BLaER1 (cell line): ENCODE measurements around the gene ARHGEF26.

Experiments used
- H3K27ac ChIP-seq: shearing (Covaris generic); formaldehyde crosslinking; 2 replicates; pipeline ENCODE4 v1.8.1; 2022
- H3K27me3 ChIP-seq: shearing (Covaris generic); formaldehyde crosslinking; 2 replicates; pipeline ENCODE4 v1.8.1; 2022
- H3K36me3 ChIP-seq: shearing (Covaris generic); formaldehyde crosslinking; 2 replicates; pipeline ENCODE4 v1.8.1; 2022
- H3K4me1 ChIP-seq: shearing (Covaris generic); formaldehyde crosslinking; 2 replicates; pipeline ENCODE4 v1.8.1; 2022
- H3K4me2 ChIP-seq: shearing (Covaris generic); formaldehyde crosslinking; 2 replicates; pipeline ENCODE4 v1.8.1; 2022
- H3K4me3 ChIP-seq: shearing (Covaris generic); formaldehyde crosslinking; 2 replicates; pipeline ENCODE4 v1.8.1; 2022
- H3K9ac ChIP-seq: shearing (Covaris generic); formaldehyde crosslinking; 2 replicates; pipeline ENCODE4 v1.8.1; 2022
- H3K9me3 ChIP-seq: shearing (Covaris generic); formaldehyde crosslinking; 2 replicates; pipeline ENCODE4 v1.8.1; 2022
- H4K20me1 ChIP-seq: shearing (Covaris generic); formaldehyde crosslinking; 2 replicates; pipeline ENCODE4 v1.8.1; 2022
- Cebpa-rat ChIP-seq: shearing (Covaris generic); IDR thresholded peaks from 2 replicates; pipeline ENCODE4 v1.8.1; 2022

The ARHGEF26 gene

DNA sequence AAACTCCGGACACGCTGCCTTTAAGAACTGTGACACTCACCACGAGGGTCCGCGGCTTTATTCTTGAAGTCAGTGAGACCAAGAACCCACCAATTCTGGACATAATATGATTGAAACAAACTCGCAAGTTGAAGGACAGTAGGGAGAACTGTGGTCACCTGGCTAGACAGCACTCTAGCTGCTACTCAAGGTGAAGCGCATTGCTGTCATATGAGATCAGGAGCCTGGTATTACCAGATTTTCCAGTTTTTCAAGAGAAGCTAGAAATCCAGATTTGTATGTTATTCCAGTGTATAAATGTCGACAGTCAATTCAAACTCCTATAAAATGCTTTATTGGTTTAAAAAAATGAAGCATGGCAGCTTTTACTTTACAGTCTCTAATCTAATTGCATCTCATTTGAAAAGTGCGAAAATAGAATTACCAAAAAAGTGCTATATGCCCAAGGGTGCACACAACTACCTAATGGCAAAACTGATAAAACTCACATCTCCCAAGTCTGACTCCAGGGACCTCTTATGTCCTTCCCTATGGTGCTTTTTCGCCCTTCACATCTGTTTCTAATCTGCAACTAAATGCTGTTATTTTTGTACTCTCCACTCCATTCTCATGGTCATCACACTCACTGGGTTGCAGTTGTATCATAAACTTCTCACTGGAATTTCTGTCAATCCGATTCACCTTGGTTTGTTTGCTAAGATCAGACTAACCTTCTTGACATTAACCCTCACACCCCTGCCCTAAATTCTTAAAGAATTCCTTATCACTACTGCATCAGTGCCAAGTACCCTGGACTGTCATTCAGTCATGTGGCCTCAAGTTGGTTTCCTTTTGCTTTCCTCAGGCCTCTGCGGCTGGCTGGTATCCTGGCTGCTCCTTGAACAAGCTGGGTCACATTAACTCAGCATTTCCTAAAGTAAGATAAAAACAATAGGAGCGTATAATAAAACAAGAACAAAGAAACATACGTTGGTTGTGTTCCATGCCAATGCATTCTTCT, 31.5 kb upstream of the ARHGEF26 start:
- Histone ChIP-seq H3K4me3 (no peak overlapping the region), H3K36me3 (no peaks in the 10 kb centered on the region)

DNA sequence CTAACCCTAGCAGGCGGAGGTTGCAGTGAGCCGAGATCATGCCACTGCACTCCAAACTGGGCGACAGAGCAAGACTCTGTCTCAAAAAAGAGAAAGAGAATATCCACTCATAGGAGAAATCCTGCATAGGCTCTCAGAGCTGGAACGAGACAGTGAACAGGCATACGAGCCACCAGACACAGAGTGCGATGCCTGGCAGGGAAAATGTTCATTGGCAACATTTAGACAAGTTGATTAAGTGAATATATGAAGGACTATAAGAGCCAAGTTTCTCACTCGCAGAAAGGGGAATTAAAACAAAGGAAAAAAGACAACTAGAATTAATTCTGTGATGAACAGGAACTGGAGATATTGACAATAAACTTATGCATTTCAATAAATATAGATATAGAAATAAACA, 27.1 kb upstream of the ARHGEF26 start:
- H3K4me3 ChIP-seq, result no peak overlapping the region
- no peaks in the 10 kb centered on the region for H3K4me1 ChIP-seq
- H3K9me3 ChIP-seq, result no peaks in the 10 kb centered on the region
- no peak overlapping the region for H3K27ac ChIP-seq
- H3K4me2 ChIP-seq, result no peak overlapping the region
- H4K20me1 ChIP-seq, result no peaks in the 10 kb centered on the region
- TF ChIP-seq Cebpa-rat, result no peak
- no peak overlapping the region for H3K9ac ChIP-seq
- no peaks in the 10 kb centered on the region for H3K36me3 ChIP-seq
- H3K27me3 ChIP-seq, result no peaks in the 10 kb centered on the region

More for the DNA sequence above, 31.5 kb upstream of the ARHGEF26 start:
- Histone ChIP-seq H3K9me3 (no peaks in the 10 kb centered on the region), H4K20me1 (no peaks in the 10 kb centered on the region), H3K9ac (no peak overlapping the region), H3K27me3 (no peaks in the 10 kb centered on the region), H3K4me1 (no peaks in the 10 kb centered on the region), H3K4me2 (no peak overlapping the region), H3K27ac (no peak overlapping the region)
- no peak for TF ChIP-seq Cebpa-rat

DNA sequence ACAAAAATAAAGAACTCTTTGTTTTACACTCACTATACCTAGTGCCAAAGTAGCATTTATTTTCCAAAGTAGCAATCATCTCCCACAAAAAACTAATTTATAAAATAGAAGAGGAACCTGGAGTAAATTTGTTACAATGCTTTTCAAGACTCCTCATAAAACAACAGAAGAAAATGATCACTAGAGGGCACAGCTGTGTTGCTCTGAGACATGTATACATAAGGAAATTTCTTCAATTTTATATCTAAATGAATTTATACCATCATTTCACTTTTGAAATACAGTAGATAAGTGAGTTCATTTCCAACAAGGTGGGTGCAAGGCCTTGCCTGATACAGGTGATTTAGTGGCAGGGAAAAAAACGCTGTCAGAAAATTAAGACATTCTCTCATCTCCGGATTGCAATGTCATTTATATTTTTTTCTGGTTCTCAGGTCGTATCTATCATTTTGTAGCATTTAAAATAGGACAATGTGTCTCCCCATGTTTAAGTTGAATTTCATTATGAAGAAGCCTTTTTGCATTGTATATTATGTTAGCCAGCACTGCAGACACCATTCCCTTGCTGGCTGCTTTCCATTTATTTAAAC, 25.3 kb upstream of the ARHGEF26 start:
- Histone ChIP-seq H3K27ac (no peak overlapping the region), H3K9ac (no peak overlapping the region), H3K27me3 (no peaks in the 10 kb centered on the region), H3K4me1 (no peaks in the 10 kb centered on the region), H3K9me3 (no peaks in the 10 kb centered on the region), H3K4me3 (no peak overlapping the region), H4K20me1 (no peaks in the 10 kb centered on the region), H3K36me3 (no peaks in the 10 kb centered on the region), H3K4me2 (no peak overlapping the region)
- no peak for TF ChIP-seq Cebpa-rat

DNA sequence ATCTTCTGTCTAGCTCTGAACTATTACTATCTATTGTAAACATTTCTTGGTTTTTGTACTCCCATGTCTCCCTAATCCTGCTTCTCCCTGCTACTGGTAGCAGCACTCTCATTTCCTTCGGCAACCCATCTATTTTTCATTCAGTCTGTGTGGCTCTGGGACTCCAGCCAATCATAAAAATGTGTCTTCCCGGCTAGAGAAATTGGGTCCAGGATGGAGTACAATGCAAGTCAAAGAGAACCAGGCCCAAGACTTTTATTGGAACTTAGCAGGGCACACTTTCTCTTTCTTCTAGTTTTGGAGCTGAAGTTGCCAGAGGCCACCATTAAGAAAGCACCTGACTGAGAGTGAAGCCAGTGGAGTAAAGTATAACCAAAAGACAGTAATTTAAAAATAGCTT, 22.8 kb upstream of the ARHGEF26 start:
- Histone ChIP-seq H3K9ac (no peak overlapping the region), H3K4me2 (no peak overlapping the region), H4K20me1 (no peaks in the 10 kb centered on the region), H3K9me3 (no peaks in the 10 kb centered on the region), H3K4me1 (no peaks in the 10 kb centered on the region), H3K4me3 (no peak overlapping the region), H3K27me3 (no peaks in the 10 kb centered on the region), H3K36me3 (no peaks in the 10 kb centered on the region), H3K27ac (no peak overlapping the region)
- TF ChIP-seq Cebpa-rat, result no peak

DNA sequence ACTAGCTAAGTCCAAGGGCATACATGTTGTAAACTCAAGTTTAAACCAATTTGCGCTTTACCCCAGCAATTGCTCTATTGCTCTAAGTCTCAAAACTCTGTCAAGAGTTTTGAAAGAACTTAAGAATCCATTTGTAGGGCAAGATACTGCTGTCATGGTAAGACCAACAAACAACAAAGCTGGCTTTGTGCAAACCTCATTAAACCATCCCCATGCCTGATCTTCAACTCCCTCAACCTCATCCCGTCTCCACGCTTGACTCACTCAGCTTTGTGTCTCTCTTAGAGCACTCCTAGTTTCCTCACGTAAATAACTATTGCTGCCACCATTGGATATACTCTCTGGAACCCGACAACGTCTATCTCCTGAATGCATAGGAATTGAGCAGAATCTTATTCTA, 20.6 kb upstream of the ARHGEF26 start:
- no peak overlapping the region for H3K4me3 ChIP-seq

DNA sequence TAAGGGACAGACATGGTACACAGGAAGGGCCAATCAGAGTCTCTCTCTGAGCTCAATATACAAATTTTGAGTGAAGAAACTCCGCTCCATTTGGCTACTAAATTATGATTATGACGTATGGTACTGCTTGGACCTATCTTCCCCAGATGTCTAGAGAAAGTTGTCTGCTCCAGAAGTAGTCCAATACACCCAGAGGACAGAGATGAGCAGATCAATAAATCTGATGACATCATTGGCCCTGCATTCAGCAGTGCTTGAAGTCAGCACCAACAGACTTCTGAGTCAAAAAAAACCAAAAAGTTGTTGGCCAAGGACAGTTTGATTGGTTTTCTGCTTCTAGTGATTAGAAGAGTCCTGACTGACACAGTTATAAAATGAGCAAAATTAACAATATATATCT, 19.9 kb upstream of the ARHGEF26 start:
- H3K9me3 ChIP-seq, result no peaks in the 10 kb centered on the region
- no peaks in the 10 kb centered on the region for H3K36me3 ChIP-seq
- no peaks in the 10 kb centered on the region for H3K4me1 ChIP-seq
- no peak for TF ChIP-seq Cebpa-rat
- no peak overlapping the region for H3K27ac ChIP-seq
- H3K4me3 ChIP-seq, result no peak overlapping the region
- no peak overlapping the region for H3K4me2 ChIP-seq
- no peaks in the 10 kb centered on the region for H3K27me3 ChIP-seq
- H4K20me1 ChIP-seq, result no peaks in the 10 kb centered on the region
- H3K9ac ChIP-seq, result no peak overlapping the region

More for the DNA sequence above, 20.6 kb upstream of the ARHGEF26 start:
- Histone ChIP-seq H3K27ac (no peak overlapping the region), H3K9ac (no peak overlapping the region), H3K36me3 (no peaks in the 10 kb centered on the region), H3K27me3 (no peaks in the 10 kb centered on the region), H4K20me1 (no peaks in the 10 kb centered on the region), H3K4me1 (no peaks in the 10 kb centered on the region), H3K4me2 (no peak overlapping the region), H3K9me3 (no peaks in the 10 kb centered on the region)
- no peak for TF ChIP-seq Cebpa-rat

DNA sequence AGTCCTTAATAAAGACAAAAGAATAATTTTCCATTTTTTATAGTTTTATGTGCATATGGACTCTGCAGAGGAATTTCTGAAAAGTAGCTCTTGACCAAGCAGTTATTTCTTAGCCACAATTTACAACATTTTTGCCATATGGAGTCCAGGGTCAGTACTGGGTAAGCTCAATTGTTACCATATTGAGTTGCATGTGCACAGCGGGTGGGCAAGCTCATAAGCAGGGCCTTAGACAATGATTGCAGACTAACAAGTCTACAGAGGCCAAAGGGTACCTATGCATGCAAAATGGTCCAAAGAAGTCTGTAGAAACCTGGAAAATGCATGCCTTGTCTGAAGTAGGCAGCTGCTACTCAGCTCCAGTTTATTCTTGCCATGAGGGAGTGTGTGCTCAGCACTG, 19.0 kb upstream of the ARHGEF26 start:
- Histone ChIP-seq H4K20me1 (no peaks in the 10 kb centered on the region), H3K36me3 (no peaks in the 10 kb centered on the region), H3K4me1 (no peaks in the 10 kb centered on the region), H3K9ac (no peak overlapping the region), H3K27ac (no peak overlapping the region), H3K4me3 (no peak overlapping the region), H3K27me3 (no peaks in the 10 kb centered on the region), H3K9me3 (no peaks in the 10 kb centered on the region), H3K4me2 (no peak overlapping the region)
- no peak for TF ChIP-seq Cebpa-rat

DNA sequence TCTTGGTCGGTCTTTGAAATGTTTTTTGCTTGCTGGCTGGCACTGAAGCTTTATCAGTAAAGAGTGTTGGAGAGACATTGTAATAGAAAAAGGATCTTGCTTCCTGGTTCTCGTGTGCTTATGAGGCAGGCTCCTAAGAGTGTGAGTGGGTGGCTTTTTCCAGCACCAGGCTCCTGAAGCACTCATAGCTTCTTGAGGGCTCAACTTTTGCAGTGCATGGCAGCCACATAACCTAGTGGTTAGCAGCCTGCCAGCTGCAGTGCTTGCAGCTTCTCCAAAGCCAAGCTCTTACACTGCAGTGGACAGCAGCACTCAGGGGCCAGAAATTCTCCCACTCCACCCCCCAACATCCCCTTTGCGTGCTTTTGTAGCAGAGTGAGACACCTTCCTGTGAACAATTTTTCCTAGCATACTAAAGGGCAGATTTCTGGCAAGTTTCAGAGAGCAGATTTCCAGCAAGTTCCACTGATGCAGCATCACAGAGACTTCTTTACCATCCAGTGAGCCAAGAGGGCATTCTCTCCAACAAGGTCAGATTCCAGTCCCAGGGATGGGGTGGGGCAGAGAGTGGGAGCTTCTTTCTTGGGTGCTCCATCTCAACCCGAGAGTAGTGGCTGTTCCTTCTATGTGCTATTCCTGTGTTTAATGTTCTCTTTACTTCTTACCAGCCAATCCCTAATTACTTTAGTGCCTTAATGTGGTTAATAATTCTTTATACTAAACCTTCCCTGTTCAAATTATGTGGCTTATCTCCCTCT, 15.8 kb upstream of the ARHGEF26 start:
- Histone ChIP-seq H3K9me3 (no peaks in the 10 kb centered on the region), H3K9ac (no peak overlapping the region), H3K36me3 (no peaks in the 10 kb centered on the region), H3K27ac (no peak overlapping the region), H4K20me1 (no peaks in the 10 kb centered on the region), H3K4me2 (no peak overlapping the region), H3K27me3 (no peaks in the 10 kb centered on the region), H3K4me3 (no peak overlapping the region), H3K4me1 (no peaks in the 10 kb centered on the region)
- TF ChIP-seq Cebpa-rat, result no peak

DNA sequence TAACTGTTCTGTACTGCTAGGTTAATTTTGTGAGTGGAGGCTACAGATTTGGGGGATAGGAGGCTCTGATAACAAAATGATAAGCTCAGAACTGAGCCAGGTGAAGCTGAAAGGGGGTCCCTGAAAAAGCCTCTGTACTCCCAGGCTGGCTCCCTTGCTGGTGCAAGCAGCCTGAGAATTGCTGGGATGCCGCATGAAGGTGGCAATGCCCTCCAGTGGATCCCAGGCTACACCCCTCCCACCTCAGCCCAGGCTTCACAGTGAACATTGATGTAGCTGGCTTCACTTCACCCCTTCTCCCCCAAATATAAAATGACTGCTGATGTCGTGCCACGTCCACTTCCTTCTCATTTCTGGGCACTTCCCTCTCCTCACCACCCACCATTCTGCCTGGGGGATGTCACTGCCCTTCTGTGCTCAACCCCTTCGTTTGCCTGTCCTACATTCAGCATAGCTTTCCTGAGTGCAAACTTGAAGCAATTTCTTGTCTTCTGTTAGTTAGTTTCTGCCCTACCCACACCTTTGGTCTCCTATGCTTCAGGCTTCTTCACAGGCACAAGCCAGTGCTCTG, 9.7 kb upstream of the ARHGEF26 start:
- Histone ChIP-seq H3K27ac (no peak overlapping the region), H3K4me1 (no peaks in the 10 kb centered on the region), H4K20me1 (no peaks in the 10 kb centered on the region), H3K36me3 (no peaks in the 10 kb centered on the region), H3K27me3 (no peaks in the 10 kb centered on the region), H3K9ac (no peak overlapping the region), H3K4me3 (no peak overlapping the region), H3K4me2 (no peak overlapping the region), H3K9me3 (no peaks in the 10 kb centered on the region)
- TF ChIP-seq Cebpa-rat, result no peak
